Sigmoid colon (tissue), 3 donors: ENCODE measurements around the gene SLC35G2.
"Not testable (repeated sequence)": the region's sequence is repeated elsewhere in the genome, so short reads cannot be mapped to it uniquely, and the experiment has no call there.

ENCODE experiments used
- CTCF ChIP-seq, 4 experiments: fragments of 450-650 bp in 3 of 4; fragments of 200-600 bp in 1 of 4; IDR thresholded peaks; one replicate each; pipeline ENCODE4 v1.5.1; 2016 to 2019; ENCODE audit warnings: antibody characterized with exemption in 4 of 4, mild to moderate bottlenecking in 3 of 4, moderate library complexity in 2 of 4
- POLR2A ChIP-seq, 2 donors: fragments of 450-650 bp; IDR thresholded peaks; one replicate each; pipeline ENCODE4 v1.6.1; 2016; ENCODE audit warnings: antibody characterized with exemption in 2 of 2, mild to moderate bottlenecking in 2 of 2, moderate library complexity in 2 of 2

GRCh38 chr3:136897171-136897570, 78.2 kb downstream of the SLC35G2 start:
- TF ChIP-seq CTCF, POLR2A (IDR thresholded peaks at IDR 0.05): not testable (repeated sequence)
